KMS-11 (cell line): ENCODE measurements around the gene PRSS27.

Experiments
- H2AFZ ChIP-seq: fragments of 200-600 bp; sonication (generic); 2 replicates; pipeline ENCODE4 v1.6.1; 2016; ENCODE audit warnings: antibody characterized with exemption, mixed run types, low read depth
- H3K27ac ChIP-seq: fragments of 200-600 bp; sonication (generic); 2 replicates; pipeline ENCODE4 v1.6.1; 2016; ENCODE audit warnings: mild to moderate bottlenecking, mixed run types
- H3K27me3 ChIP-seq: fragments of 200-600 bp; sonication (generic); 2 replicates; pipeline ENCODE4 v1.6.1; 2017; ENCODE audit warnings: mild to moderate bottlenecking, low read depth, mixed run types, moderate library complexity; ENCODE audit not compliant: insufficient read depth
- H3K36me3 ChIP-seq: fragments of 200-600 bp; sonication (generic); 2 replicates; pipeline ENCODE4 v1.6.1; 2017; ENCODE audit warnings: mild to moderate bottlenecking, mixed run types; ENCODE audit not compliant: insufficient read depth
- H3K4me1 ChIP-seq: fragments of 200-600 bp; sonication (generic); 2 replicates; pipeline ENCODE4 v1.6.1; 2016; ENCODE audit warnings: mild to moderate bottlenecking, low read depth, mixed run types; ENCODE audit not compliant: poor library complexity, severe bottlenecking
- H3K4me2 ChIP-seq: fragments of 200-600 bp; sonication (generic); 2 replicates; pipeline ENCODE4 v1.7.0; 2016; ENCODE audit warnings: mild to moderate bottlenecking, mixed run types
- H3K4me3 ChIP-seq: fragments of 200-600 bp; sonication (generic); IDR thresholded peaks from 2 replicates; pipeline ENCODE4 v1.6.1; 2017; ENCODE audit warnings: low read depth, low read length, mixed read lengths; ENCODE audit not compliant: insufficient read depth
- H3K79me2 ChIP-seq: fragments of 200-600 bp; sonication (generic); 2 replicates; pipeline ENCODE4 v1.6.1; 2016; ENCODE audit warnings: low read depth, mixed run types; ENCODE audit not compliant: insufficient read depth
- H3K9ac ChIP-seq: fragments of 200-600 bp; sonication (generic); 2 replicates; pipeline ENCODE4 v1.6.1; 2016; ENCODE audit warnings: mild to moderate bottlenecking, mixed run types
- H4K20me1 ChIP-seq: fragments of 200-600 bp; sonication (generic); 2 replicates; pipeline ENCODE4 v1.6.1; 2016; ENCODE audit warnings: mild to moderate bottlenecking, mixed run types; ENCODE audit not compliant: insufficient read depth
- CTCF ChIP-seq: fragments of 200-600 bp; sonication (generic); conservative IDR thresholded peaks from 2 replicates; pipeline ENCODE4 v1.6.1; 2017; ENCODE audit warnings: low read depth, mild to moderate bottlenecking, antibody characterized with exemption, low read length, moderate library complexity, mixed read lengths

PRSS27 gene

GRCh38 chr16:2753733-2754020 lies 33.7 kb upstream of the PRSS27 start:
- peaks cover 29% of the 10 kb centered on the region for H3K4me1 ChIP-seq
- peaks cover 19% of the 10 kb centered on the region for H3K36me3 ChIP-seq
- H3K79me2 ChIP-seq: peaks cover 58% of the 10 kb centered on the region
- peaks cover 47% of the 10 kb centered on the region for H4K20me1 ChIP-seq
- no peaks in the 10 kb centered on the region for H3K27me3 ChIP-seq
- TF ChIP-seq CTCF: no peak
- H2AFZ ChIP-seq: no peak overlapping the region
- peak overlapping the region; percentile 87 for H3K4me2 ChIP-seq
- peak overlapping the region; percentile 98 for H3K27ac ChIP-seq
- peak overlapping the region; percentile 97 for H3K9ac ChIP-seq
- H3K4me3 ChIP-seq: no peak overlapping the region

- Histone ChIP-seq H3K79me2 (peaks cover 52% of the 10 kb centered on the region), H3K4me1 (peaks cover 29% of the 10 kb centered on the region), H3K27me3 (no peaks in the 10 kb centered on the region), H2AFZ (peak overlapping the region; percentile 80), H3K9ac (peak overlapping the region; percentile 97), H3K27ac (peak overlapping the region; percentile 98), H3K4me2 (peak overlapping the region; percentile 87), H4K20me1 (peaks cover 41% of the 10 kb centered on the region), H3K36me3 (peaks cover 13% of the 10 kb centered on the region; the same call in 1 of the 2 replicates), H3K4me3 (no peak overlapping the region)
- no peak for TF ChIP-seq CTCF
Measured at GRCh38 chr16:2752850-2753732, 33.1 kb upstream of the PRSS27 start.

DNA sequence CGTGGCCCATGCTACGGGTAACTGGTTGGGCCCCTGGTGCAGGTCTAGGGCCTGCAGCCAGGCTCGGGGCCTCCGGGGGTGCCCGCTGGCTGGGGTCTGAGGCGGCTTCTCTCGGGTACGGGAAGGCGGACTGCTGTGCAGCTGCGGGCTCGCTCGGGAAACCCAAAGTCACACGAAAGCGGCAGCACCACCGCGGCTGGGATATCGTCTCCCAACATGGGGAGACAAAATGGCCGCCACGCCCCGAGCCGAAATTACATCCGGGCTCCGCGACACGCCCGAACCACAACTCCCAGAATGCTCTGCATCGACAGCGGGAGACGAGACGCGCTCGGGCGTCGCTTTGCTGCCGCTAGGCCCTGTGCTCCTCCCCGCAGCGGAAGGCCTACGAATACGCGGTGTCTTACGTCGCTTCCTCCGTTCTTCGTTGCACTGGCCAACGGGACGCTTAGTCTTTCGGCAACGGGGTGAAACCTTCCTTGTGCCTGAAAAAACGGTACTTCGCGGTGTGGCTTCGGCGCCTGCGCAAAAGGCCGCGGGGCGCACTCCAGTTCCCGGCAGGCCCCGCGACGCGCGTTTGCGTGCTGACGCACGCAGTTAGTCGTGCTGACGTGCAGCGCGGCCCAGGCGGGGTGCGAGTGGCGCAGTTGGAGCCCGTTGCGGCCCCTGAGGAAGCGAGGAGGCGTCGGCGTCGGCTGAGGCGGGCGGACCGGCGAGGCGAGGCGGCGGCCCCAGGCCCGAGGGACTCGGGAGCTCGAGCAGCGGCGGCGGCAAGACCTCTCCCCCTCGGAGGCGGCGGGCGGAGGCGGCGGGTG lies 32.2 kb upstream of the PRSS27 start, which contains the start of gene SRRM2:
Gene SRRM2 (plus strand): TSS at position 604 of the 815 bp plus-strand sequence. CDS start 3,727 bp downstream, outside the sequence.
- Histone ChIP-seq H2AFZ (peak within 1 kb of the TSS; percentile 80), H3K36me3 (peaks cover 4% of the 10 kb centered on the region; the same call in 1 of the 2 replicates)

More for the DNA sequence above, 32.2 kb upstream of the PRSS27 start, which contains the start of gene SRRM2:
- H4K20me1 ChIP-seq: peaks cover 38% of the 10 kb centered on the region
- no peak for TF ChIP-seq CTCF
- H3K4me3 ChIP-seq: no peak within 1 kb of the TSS
- peaks cover 44% of the 10 kb centered on the region for H3K79me2 ChIP-seq
- H3K4me1 ChIP-seq: peaks cover 29% of the 10 kb centered on the region
- H3K27ac ChIP-seq: peak within 1 kb of the TSS; percentile 98
- H3K4me2 ChIP-seq: peak within 1 kb of the TSS; percentile 87
- peak within 1 kb of the TSS; percentile 97 for H3K9ac ChIP-seq
- no peaks in the 10 kb centered on the region for H3K27me3 ChIP-seq
